K562 (cell line): ENCODE results near the gene TM9SF4.

ENCODE experiments used
- CREM ChIP-seq: IDR thresholded peaks from 2 replicates; pipeline ENCODE4 v1.6.1; 2014; ENCODE audit warnings: antibody characterized with exemption, low read depth
- CTCF ChIP-seq, 3 experiments: IDR thresholded peaks in 2 of 3; conservative IDR thresholded peaks in 1 of 3; 2 replicates each; pipeline ENCODE4 v1.5.1; 2011 to 2012; ENCODE audit warnings: low read length in 3 of 3, mild to moderate bottlenecking in 3 of 3, control low read depth in 2 of 3, improper control_type of control experiment in 1 of 3, inconsistent platforms in 1 of 3, low read depth in 1 of 3, mixed read lengths in 1 of 3, moderate library complexity in 1 of 3; ENCODE audit not compliant: insufficient read depth in 2 of 3
- FIP1L1 ChIP-seq: fragments of 200-400 bp; formaldehyde crosslinking; IDR thresholded peaks from 2 replicates; pipeline ENCODE4 v1.6.1; 2018; ENCODE audit warnings: mild to moderate bottlenecking, low read depth, low read length; ENCODE audit not compliant: poor library complexity, severe bottlenecking
- HDAC2 ChIP-seq: fragments of 450-650 bp; IDR thresholded peaks from 2 replicates; pipeline ENCODE4 v1.6.1; 2016; ENCODE audit warnings: mild to moderate bottlenecking
- POLR2AphosphoS5 ChIP-seq: IDR thresholded peaks from 2 replicates; pipeline ENCODE4 v1.6.1; 2011; ENCODE audit warnings: mild to moderate bottlenecking, low read depth, low read length, moderate library complexity; ENCODE audit not compliant: control insufficient read depth, insufficient read depth
- POLR3A ChIP-seq: IDR thresholded peaks from 2 replicates; pipeline ENCODE4 v1.6.1; 2011; ENCODE audit warnings: borderline replicate concordance, mild to moderate bottlenecking, moderate library complexity; ENCODE audit not compliant: insufficient read length, insufficient read depth; ENCODE audit errors: extremely low read depth
- ZKSCAN8 ChIP-seq: fragments of 200-800 bp; sonication (Bioruptor generic); IDR thresholded peaks from 2 replicates; pipeline ENCODE4 v1.6.1; 2016; ENCODE audit warnings: missing genetic modification characterization, missing compliant biosample characterization
- ZNF274 ChIP-seq: IDR thresholded peaks from 2 replicates; pipeline ENCODE4 v1.6.1; 2011; ENCODE audit warnings: low read depth, mild to moderate bottlenecking, low read length, moderate library complexity, borderline replicate concordance
- TF ChIP-seq, protein P1 (sequence below): fragments of 450-650 bp; IDR thresholded peaks from 2 replicates; pipeline ENCODE4 v1.7.1; 2018; ENCODE audit warnings: mild to moderate bottlenecking, low read depth; ENCODE audit not compliant: partially characterized antibody
- TF ChIP-seq, protein P2 (sequence below): sonication (generic); formaldehyde crosslinking; IDR thresholded peaks from 2 replicates; pipeline ENCODE4 v1.8.0; 2023; ENCODE audit warnings: mild to moderate bottlenecking, missing genetic modification reagents
- TF ChIP-seq, protein P3 (sequence below): sonication (generic); formaldehyde crosslinking; IDR thresholded peaks from 2 replicates; pipeline ENCODE4 v1.9.0; 2022; ENCODE audit warnings: mild to moderate bottlenecking, missing genetic modification reagents

- TF ChIP-seq CREM: no peak
- TF ChIP-seq, protein P1, sequence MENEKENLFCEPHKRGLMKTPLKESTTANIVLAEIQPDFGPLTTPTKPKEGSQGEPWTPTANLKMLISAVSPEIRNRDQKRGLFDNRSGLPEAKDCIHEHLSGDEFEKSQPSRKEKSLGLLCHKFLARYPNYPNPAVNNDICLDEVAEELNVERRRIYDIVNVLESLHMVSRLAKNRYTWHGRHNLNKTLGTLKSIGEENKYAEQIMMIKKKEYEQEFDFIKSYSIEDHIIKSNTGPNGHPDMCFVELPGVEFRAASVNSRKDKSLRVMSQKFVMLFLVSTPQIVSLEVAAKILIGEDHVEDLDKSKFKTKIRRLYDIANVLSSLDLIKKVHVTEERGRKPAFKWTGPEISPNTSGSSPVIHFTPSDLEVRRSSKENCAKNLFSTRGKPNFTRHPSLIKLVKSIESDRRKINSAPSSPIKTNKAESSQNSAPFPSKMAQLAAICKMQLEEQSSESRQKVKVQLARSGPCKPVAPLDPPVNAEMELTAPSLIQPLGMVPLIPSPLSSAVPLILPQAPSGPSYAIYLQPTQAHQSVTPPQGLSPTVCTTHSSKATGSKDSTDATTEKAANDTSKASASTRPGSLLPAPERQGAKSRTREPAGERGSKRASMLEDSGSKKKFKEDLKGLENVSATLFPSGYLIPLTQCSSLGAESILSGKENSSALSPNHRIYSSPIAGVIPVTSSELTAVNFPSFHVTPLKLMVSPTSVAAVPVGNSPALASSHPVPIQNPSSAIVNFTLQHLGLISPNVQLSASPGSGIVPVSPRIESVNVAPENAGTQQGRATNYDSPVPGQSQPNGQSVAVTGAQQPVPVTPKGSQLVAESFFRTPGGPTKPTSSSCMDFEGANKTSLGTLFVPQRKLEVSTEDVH: no peak
- no peak for TF ChIP-seq CTCF (IDR thresholded peaks at IDR 0.05 in 2 of 3, conservative IDR thresholded peaks at IDR 0.05 in 1 of 3; ENCODE audit: insufficient read depth in 2 of 3, low read depth in 1 of 3, low read length in 3 of 3)
- no peak for TF ChIP-seq ZKSCAN8 (CRISPR knock-in tag)
- no peak for TF ChIP-seq HDAC2
- TF ChIP-seq, protein P2, sequence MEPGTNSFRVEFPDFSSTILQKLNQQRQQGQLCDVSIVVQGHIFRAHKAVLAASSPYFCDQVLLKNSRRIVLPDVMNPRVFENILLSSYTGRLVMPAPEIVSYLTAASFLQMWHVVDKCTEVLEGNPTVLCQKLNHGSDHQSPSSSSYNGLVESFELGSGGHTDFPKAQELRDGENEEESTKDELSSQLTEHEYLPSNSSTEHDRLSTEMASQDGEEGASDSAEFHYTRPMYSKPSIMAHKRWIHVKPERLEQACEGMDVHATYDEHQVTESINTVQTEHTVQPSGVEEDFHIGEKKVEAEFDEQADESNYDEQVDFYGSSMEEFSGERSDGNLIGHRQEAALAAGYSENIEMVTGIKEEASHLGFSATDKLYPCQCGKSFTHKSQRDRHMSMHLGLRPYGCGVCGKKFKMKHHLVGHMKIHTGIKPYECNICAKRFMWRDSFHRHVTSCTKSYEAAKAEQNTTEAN (CRISPR knock-in tag): no peak
- TF ChIP-seq POLR2AphosphoS5: no peak
- TF ChIP-seq ZNF274: no peak
- TF ChIP-seq POLR3A: no peak
- TF ChIP-seq FIP1L1: no peak
- TF ChIP-seq, protein P3, sequence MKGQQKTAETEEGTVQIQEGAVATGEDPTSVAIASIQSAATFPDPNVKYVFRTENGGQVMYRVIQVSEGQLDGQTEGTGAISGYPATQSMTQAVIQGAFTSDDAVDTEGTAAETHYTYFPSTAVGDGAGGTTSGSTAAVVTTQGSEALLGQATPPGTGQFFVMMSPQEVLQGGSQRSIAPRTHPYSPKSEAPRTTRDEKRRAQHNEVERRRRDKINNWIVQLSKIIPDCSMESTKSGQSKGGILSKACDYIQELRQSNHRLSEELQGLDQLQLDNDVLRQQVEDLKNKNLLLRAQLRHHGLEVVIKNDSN (CRISPR knock-in tag): no peak
These were observed 5.8 kb downstream of the TM9SF4 start for GRCh38 chr20:32115211-32115767.
